Measurements from ENCODE around the gene SYT1.

Gene SYT1

DNA sequence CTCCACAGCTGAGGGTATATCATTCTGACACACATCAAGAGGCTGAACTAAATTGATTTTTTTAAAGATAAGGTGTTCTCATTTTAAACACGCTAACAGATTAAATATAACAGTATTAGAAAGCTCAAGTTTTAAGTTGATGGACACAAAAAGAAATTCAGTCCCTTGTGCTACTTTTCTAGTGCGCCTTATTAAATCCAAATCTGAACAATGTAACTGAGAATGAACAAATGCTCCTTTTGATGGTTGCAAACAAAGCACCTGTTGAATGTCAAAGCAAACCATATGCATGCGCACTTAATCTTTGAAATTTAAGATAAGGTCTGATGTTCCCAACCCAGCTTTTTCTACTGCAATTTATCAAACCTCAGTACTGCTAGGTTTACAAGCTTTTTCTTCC is 424.3 kb downstream of the SYT1 start:
- Histone ChIP-seq H3K36me3 (ENCODE audit: low read depth) (no peaks in the 10 kb centered on the region), H3K27ac (ENCODE audit: poor library complexity, severe bottlenecking) (no peak overlapping the region), H3K27me3 (ENCODE audit: insufficient read depth, poor library complexity, severe bottlenecking) (no peaks in the 10 kb centered on the region), H3K9me3 (ENCODE audit: severe bottlenecking) (no peaks in the 10 kb centered on the region), H3K4me3 (ENCODE audit: severe bottlenecking) (no peak overlapping the region), H3K4me1 (ENCODE audit: insufficient read depth, poor library complexity, severe bottlenecking) (no peaks in the 10 kb centered on the region)
- ATAC-seq (ENCODE audit: low read depth) (no peak), DNase-seq (ENCODE audit: low spot score) (no peak)
- no peak for TF ChIP-seq CTCF (IDR thresholded peaks at IDR 0.05; ENCODE audit: poor library complexity, severe bottlenecking)

- H3K4me3 ChIP-seq (ENCODE audit: severe bottlenecking): no peak overlapping the region
- no peak for TF ChIP-seq CTCF (IDR thresholded peaks at IDR 0.05; ENCODE audit: poor library complexity, severe bottlenecking)
- no peak for DNase-seq (ENCODE audit: low spot score)
- no peaks in the 10 kb centered on the region for H3K36me3 ChIP-seq (ENCODE audit: low read depth)
- H3K27ac ChIP-seq (ENCODE audit: poor library complexity, severe bottlenecking): no peak overlapping the region
- no peaks in the 10 kb centered on the region for H3K4me1 ChIP-seq (ENCODE audit: insufficient read depth, poor library complexity, severe bottlenecking)
- no peak for ATAC-seq (ENCODE audit: low read depth)
- no peaks in the 10 kb centered on the region for H3K27me3 ChIP-seq (ENCODE audit: insufficient read depth, poor library complexity, severe bottlenecking)
- no peaks in the 10 kb centered on the region for H3K9me3 ChIP-seq (ENCODE audit: severe bottlenecking)
Observed at GRCh38 chr12:79291711-79292110, 427.1 kb downstream of the SYT1 start.

DNA sequence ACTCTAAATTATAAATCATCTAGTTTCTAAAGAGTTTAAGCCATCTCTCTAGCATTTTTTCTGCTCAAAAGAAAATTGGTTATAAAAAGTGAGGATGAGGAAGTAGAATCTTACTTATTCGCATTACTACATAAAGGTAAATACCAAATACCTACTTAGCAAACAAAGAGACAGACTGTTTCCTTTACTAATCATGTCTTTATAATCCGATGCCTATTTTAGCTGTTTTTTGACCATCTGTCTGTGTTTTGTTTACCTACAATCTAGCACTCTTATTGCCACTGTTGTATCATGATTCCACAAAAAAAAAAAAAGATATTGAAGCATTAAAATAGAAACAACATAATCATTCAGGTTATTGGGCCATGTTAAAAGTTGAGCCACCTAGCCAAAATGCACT is 430.0 kb downstream of the SYT1 start:
- H3K36me3 ChIP-seq (ENCODE audit: low read depth): no peaks in the 10 kb centered on the region
- no peak for ATAC-seq (ENCODE audit: low read depth)
- H3K4me1 ChIP-seq (ENCODE audit: insufficient read depth, poor library complexity, severe bottlenecking): no peaks in the 10 kb centered on the region
- H3K27ac ChIP-seq (ENCODE audit: poor library complexity, severe bottlenecking): no peak overlapping the region
- H3K4me3 ChIP-seq (ENCODE audit: severe bottlenecking): no peak overlapping the region
- H3K9me3 ChIP-seq (ENCODE audit: severe bottlenecking): no peaks in the 10 kb centered on the region
- no peak for DNase-seq (ENCODE audit: low spot score)
- no peaks in the 10 kb centered on the region for H3K27me3 ChIP-seq (ENCODE audit: insufficient read depth, poor library complexity, severe bottlenecking)
- TF ChIP-seq CTCF (IDR thresholded peaks at IDR 0.05; ENCODE audit: poor library complexity, severe bottlenecking): no peak

DNA sequence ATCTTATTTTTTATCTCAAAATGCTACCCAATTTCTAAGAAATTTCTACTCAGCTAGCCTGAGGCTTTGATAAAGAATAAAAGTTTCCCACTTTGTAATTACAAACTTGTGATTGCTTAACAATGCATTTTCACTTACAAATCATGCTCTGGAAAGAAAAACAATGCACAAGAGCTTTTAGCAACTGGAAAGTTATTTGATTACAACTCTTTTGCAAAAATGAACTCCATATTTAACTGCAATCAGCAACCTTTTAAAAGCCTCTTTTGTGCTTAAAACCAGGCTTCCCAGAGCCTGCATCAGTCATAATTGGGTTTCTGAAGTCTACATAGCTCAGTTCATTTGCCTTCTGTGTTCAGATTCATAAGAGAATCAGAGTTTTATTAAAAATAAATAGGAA is 431.0 kb downstream of the SYT1 start:
- Histone ChIP-seq H3K27ac (ENCODE audit: poor library complexity, severe bottlenecking) (no peak overlapping the region), H3K4me1 (ENCODE audit: insufficient read depth, poor library complexity, severe bottlenecking) (no peaks in the 10 kb centered on the region), H3K9me3 (ENCODE audit: severe bottlenecking) (no peaks in the 10 kb centered on the region), H3K27me3 (ENCODE audit: insufficient read depth, poor library complexity, severe bottlenecking) (no peaks in the 10 kb centered on the region), H3K36me3 (ENCODE audit: low read depth) (no peaks in the 10 kb centered on the region), H3K4me3 (ENCODE audit: severe bottlenecking) (no peak overlapping the region)
- DNase-seq (ENCODE audit: low spot score): no peak
- TF ChIP-seq CTCF (IDR thresholded peaks at IDR 0.05; ENCODE audit: poor library complexity, severe bottlenecking): no peak
- ATAC-seq (ENCODE audit: low read depth): no peak

GRCh38 chr12:79296133-79296532 is 431.6 kb downstream of the SYT1 start:
- no peaks in the 10 kb centered on the region for H3K27me3 ChIP-seq (ENCODE audit: insufficient read depth, poor library complexity, severe bottlenecking)
- ATAC-seq (ENCODE audit: low read depth) (no peak), DNase-seq (ENCODE audit: low spot score) (no peak)
- H3K27ac ChIP-seq (ENCODE audit: poor library complexity, severe bottlenecking): no peak overlapping the region
- no peaks in the 10 kb centered on the region for H3K4me1 ChIP-seq (ENCODE audit: insufficient read depth, poor library complexity, severe bottlenecking)
- no peaks in the 10 kb centered on the region for H3K36me3 ChIP-seq (ENCODE audit: low read depth)
- no peak overlapping the region for H3K4me3 ChIP-seq (ENCODE audit: severe bottlenecking)
- TF ChIP-seq CTCF (IDR thresholded peaks at IDR 0.05; ENCODE audit: poor library complexity, severe bottlenecking): no peak
- H3K9me3 ChIP-seq (ENCODE audit: severe bottlenecking): no peaks in the 10 kb centered on the region

Measured in RWPE2 (cell line).